T-helper 2 cell (primary cell): Measurements from ENCODE around the gene CDH1.

Experiments used
- DNase-seq, 5 experiments: peaks; one replicate each; pipeline versions ENCODE4 v3.0.0 to v3.0.0-alpha.2; 2012 to 2022

Gene CDH1

GRCh38 chr16:68732042-68732680 is 4.9 kb upstream of the CDH1 start:
- DNase-seq, result no peak

DNA sequence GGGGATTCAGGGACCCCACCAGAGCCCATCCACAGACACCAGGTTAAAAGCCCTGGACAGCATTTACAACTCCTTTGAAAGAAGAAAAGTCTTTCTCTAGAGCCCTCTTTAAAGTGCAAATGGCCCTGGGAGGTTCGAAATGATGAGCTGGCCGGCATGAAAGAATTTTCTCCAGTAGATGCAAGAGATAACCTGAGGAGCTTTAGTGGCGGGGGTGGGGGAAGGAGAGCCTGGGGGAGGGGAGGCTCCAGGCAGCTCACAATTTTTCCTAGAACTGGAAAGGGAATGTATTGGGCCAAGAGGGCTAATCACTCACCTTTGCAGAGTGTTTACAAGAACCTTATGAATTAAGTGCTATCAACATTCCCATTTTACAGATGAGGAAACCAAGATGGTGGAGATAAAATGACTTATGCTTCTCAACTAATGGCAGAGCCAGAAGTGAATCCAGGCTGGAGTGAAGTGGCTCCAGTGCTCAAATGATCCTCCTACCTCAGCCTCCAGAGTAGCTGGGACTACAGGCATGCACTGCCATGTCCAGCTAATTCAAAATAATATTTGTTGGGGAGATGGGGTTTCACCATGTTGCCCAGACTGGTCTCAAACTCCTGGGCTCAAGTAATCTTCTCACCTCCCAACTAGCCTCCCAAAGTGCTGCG is 4.2 kb upstream of the CDH1 start:
- DNase-seq, result no peak

GRCh38 chr16:68733570-68733969 is 3.5 kb upstream of the CDH1 start:
- DNase-seq, result no peak

DNA sequence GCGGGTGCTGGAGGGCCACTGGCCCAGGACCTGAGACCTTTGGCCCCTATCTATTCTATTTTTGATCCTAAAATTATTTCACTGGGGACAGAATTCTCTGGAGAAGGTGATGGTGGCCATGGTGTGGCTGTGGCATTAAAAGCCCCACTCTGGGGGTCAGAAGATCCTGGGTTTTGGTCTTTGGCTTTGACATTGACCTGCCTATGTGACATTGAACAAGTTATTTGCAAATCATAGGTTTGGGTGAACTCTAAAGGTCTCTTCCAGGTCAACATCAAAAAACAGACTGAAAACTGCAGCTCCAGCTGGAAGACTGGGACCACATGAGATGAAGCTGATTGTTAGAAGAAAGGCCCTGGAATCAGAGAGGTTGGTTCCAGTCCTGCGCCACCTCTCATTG is 2.3 kb upstream of the CDH1 start:
- no peak for DNase-seq

- no peak for DNase-seq
Measured at GRCh38 chr16:68736561-68736960, 531 bp upstream of the CDH1 start.

DNA sequence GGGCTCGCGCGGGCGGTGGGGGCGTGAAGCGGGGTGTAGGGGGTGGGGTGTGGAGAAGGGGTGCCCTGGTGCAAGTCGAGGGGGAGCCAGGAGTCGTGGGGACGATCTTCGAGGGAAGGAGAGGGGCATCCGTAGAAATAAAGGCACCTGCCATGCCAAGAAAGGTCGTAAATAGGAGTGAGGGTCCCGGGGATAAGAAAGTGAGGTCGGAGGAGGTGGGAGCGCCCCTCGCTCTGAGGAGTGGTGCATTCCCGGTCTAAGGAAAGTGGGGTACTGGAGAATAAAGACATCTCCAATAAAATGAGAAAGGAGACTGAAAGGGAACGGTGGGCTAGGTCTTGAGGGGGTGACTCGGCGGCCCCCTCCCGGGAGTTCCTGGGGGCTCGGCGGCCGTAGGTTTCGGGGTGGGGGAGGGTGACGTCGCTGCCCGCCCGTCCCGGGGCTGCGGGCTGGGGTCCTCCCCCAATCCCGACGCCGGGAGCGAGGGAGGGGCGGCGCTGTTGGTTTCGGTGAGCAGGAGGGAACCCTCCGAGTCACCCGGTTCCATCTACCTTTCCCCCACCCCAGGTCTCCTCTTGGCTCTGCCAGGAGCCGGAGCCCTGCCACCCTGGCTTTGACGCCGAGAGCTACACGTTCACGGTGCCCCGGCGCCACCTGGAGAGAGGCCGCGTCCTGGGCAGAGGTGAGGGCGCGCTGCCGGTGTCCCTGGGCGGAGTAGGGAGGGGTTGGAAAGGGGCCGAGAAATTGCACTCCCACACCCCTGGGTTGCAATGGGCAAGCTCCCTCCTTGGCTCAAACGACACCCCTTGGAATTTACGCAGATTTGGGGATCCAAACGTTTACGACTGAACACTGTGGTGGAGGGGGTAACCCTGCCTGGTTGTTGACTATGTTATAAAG is 888 bp downstream of the CDH1 start:
- no peak for DNase-seq

- no peak for DNase-seq
Measured at GRCh38 chr16:68739964-68740627, 3.0 kb downstream of the CDH1 start.

DNA sequence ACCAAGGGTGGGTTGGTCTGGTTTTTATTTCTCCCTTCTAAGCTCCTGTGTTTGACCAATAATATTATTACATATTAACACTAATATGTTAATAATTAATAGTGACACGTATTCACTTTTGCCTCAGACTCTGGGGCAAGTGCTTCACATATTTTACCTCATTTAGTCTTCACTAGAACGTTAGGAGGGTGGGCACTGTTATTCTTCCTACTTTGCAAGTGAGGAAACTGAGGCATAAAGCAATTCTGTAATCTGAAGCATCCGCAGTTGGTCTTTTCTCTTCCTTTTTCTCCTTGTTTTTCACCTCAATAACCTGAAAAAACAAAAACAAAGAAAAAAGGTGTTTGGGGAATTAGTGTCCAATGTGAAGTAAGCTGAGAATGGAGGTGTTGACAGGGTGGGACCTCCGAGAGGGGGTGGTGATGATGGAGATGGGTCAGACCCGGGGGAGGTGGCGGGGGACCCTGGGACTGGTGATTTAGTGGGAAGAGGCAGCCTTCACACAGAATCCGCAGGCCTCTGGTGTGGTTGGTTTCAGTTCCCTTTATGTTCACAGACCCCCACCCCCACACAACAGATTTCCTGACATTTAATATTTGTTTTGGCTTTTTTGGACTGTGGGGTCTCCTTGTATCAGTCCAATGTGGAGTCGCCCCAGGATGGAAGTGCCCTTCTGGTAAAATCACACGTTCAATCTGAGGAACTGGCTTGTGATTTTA is 3.7 kb downstream of the CDH1 start:
- no peak for DNase-seq

DNA sequence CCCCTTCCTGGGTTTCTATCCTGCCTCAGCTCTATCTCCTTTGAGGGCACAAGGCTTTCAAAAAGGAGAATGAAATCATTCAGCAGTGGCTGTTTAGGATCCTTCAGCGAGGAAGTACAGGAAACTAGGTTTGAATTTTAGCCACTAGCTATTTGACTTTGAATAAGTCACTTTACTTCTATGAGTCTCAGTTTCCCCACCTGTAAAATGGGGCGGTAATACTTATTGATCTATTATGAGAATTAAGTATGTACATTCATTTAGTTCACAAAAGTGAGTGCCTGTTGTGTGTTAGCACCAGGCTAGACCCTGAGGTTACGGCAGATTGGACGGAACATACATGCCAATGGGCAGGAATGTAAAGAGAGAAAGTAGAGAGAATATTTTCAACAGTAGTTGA is 6.6 kb downstream of the CDH1 start:
- no peak for DNase-seq

- no peak for DNase-seq
Measured at GRCh38 chr16:68744744-68745280, 7.7 kb downstream of the CDH1 start.

DNA sequence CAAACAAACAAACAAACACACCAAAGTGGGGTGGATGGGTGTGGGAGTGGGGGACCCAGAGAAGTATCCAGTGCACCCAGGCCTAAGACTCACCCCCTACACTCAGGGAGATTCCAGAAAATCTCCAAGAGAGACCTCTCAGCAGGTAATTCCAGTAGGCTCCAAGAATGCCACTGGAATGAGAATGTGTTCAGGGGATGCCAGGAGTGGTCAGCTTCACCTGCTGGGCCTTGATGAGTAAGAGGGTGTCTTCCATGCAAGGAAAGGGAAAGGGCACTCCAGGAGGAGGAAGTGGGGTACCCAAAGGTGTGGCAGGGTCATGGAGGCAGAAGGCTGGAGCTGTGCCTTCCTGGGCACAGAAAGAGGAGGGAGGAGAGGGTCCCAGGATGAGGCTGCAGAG is 9.9 kb downstream of the CDH1 start:
- DNase-seq, result no peak

DNA sequence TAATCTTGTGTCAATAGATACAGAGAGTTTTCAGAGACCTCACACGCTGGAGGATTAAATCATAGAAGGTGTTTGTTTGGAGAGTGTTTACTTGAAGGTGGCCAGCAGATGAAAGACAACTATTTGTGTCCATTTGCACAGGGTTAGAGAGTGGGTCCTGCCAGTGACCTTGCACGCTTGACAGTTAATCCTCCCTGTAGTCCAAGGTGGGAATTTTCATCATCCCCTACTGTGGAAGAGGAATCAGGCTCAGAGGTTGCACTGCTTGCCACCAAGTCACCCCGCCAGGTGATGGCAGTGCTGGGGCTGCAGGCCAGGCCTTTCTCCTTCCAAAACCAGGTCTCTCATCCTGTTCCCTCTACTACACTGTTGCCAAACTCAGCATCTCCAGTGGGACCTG is 12.3 kb downstream of the CDH1 start:
- no peak for DNase-seq

GRCh38 chr16:68750193-68750695 is 13.2 kb downstream of the CDH1 start:
- DNase-seq, result no peak

GRCh38 chr16:68751160-68751559 is 14.1 kb downstream of the CDH1 start:
- DNase-seq, result no peak

- peak in 2 of 5 experiments; percentile 48 to 92 for DNase-seq
Measured at GRCh38 chr16:68752602-68753001, 15.5 kb downstream of the CDH1 start.

DNA sequence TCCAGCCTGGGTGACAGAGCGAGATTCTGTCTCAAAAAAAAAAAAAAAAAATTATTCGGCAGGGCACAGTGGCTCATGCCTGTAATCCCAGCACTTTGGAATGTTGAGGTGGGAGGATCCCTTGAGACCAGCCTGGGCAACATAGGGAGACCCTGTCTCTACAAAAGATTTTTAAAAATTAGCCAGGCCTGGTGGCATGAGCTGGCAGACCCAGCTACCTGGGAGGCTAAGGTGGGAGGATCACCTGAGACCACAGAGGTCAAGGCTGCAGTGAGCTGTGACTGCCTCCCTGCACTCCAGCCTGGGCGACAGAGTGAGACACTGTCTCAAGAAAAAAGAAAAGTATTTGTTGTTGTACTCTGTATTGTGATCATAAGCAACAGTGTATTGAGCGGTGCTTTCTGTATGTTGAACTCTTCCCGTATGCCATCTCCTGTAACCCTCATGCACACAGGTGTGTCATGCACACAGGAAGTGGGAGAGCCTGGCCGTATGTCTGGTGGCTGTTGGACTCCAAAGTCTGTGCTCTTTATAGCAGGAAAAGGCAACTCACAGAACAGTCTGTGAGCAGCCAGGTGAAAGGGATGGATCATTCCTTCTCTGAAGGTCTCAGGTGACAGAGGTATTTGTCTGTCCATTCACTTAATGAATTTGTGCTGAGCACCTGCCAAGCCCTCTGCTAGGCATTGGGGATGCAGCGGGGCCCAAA is 17.1 kb downstream of the CDH1 start:
- no peak for DNase-seq

DNA sequence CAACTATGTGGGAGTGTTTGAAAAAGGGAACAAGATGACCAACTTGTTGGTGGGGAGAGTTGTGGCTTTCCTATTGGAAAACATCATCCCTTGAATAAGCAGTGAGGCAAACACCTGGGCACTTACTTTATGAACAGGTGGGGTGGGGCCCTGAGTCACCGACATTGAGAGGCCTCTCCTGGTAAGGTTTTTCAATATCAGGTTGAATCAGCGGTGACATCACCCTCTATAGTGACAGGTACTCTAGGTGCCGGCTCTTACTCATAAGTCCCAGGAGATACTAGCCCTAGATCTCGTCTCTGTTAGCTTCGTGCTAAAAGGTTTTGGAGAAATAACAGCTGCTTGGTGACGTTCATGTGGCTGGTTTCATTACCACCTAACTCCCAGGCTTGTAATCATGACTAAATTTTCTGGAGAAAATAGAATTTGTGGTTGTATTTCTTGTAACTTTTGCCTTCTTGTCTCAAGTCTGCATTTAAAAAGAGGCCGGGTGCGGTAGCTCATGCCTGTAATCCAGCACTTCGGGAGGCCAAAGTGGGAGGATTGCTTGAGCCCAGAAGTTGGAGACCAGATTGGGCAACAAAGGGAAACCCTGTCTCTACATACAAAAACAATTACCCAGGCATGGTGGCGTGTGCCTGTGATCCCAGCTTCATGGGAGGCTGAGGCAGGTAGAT is 19.3 kb downstream of the CDH1 start:
- DNase-seq, result peak in 4 of 5 experiments; percentile 9 to 97 (median 36)

DNA sequence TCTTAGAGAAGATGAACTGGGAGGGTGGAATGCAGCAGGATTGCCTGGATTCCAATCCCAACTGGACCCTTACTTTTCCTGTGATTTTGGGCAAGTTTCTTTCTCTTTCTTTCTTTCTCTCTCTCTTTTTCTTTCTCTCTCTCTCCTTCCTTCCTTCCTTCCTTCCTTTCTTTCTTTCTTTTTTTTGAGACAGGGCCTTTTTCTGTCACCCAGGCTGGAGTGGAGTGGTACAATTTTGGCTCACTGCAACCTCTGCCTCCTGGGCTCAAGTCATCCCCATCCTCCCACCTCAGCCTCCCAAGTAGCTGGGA is 20.5 kb downstream of the CDH1 start:
- DNase-seq, result no peak

DNA sequence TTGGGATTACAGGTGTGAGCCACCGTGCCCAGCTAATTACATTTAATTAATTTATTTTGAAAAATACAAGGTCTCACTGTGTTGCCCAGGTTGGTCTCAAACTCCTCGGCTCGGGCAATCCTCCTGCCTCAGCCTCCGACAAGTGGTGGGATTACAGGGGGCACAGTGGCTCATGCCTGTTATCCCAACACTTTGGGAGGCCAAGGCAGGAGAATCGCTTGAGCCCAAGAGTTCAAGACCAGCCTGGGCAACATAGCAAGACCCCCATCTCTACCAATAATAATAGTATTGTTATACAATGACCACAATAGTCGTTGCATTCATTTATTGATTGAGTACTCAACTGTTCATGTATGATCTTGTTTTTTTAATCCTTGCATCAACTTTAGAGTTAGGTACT is 22.0 kb downstream of the CDH1 start:
- no peak for DNase-seq

DNA sequence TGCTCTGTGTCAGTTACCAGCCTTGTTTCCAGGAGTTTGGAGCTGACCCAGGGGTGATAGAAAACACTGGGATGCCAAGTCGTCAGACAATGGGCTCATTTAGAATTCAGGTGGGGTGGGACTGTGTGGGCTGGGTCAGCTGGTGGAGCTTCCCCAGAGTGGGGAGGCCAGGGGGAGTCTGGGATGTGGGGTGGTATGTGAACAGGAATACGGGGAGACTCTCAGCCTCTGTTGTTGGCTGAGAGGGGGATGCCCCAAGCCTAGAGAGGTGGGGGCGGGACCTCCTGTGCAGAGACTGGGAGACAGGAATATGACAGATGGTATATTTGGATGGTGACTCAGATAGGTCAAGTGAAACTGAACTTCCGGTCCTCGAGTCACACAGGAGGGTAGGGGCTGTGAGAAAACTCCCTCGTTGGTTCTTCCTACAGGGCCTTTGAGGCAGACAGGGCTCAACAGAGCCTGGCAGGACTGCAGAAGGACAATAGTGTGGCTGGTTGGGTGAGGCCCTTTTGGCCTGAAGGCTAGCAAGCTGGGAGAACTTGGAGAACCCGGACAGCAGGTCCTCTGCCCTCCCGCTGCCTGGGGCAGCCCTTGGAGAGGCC is 23.7 kb downstream of the CDH1 start:
- DNase-seq, result peak in 2 of 5 experiments; percentile 30 to 70
